Mesenchymal stem cell (in vitro differentiated cells and primary cell): ENCODE measurements around the gene PTEN.
A peak's percentile ranks its signal among the peaks of the same experiment; 100 is the strongest.

Experiments
- DNase-seq: peaks from one replicate; pipeline ENCODE4 v3.0.0-alpha.2; 2013
- H2AFZ ChIP-seq: one replicate; pipeline ENCODE4 v1.6.1; 2013; ENCODE audit warnings: low read depth, mild to moderate bottlenecking, control low read depth, inconsistent platforms, low read length, moderate library complexity
- H2AK5ac ChIP-seq: 2 replicates; pipeline ENCODE4 v1.6.1; 2013; ENCODE audit warnings: low read length, moderate library complexity, mild to moderate bottlenecking, inconsistent platforms; ENCODE audit not compliant: severe bottlenecking
- H2BK120ac ChIP-seq: one replicate; pipeline ENCODE4 v1.6.1; 2013; ENCODE audit warnings: low read depth, mild to moderate bottlenecking, inconsistent platforms, low read length, moderate library complexity
- H2BK12ac ChIP-seq, 2 experiments: one replicate each; pipeline ENCODE4 v1.6.1; 2013; ENCODE audit warnings: inconsistent platforms in 2 of 2, low read length in 2 of 2, mild to moderate bottlenecking in 2 of 2, moderate library complexity in 2 of 2, control low read depth in 1 of 2
- H2BK15ac ChIP-seq: one replicate; pipeline ENCODE4 v1.6.1; 2013; ENCODE audit warnings: mild to moderate bottlenecking, low read depth, inconsistent platforms; ENCODE audit not compliant: poor library complexity, severe bottlenecking
- H2BK5ac ChIP-seq: 2 replicates; pipeline ENCODE4 v1.6.1; 2013; ENCODE audit warnings: low read depth, mild to moderate bottlenecking, low read length, control low read depth, inconsistent platforms; ENCODE audit not compliant: poor library complexity, severe bottlenecking
- H3K14ac ChIP-seq, 2 experiments: one replicate each; pipeline ENCODE4 v1.6.1; 2013; ENCODE audit warnings: inconsistent platforms in 2 of 2, low read length in 2 of 2, control low read depth in 1 of 2, mild to moderate bottlenecking in 1 of 2, moderate library complexity in 1 of 2
- H3K18ac ChIP-seq, 2 experiments: one replicate each; pipeline ENCODE4 v1.6.1; 2013; ENCODE audit warnings: inconsistent platforms in 2 of 2, low read length in 2 of 2, control low read depth in 1 of 2, low read depth in 1 of 2, mild to moderate bottlenecking in 1 of 2
- H3K23ac ChIP-seq, 2 experiments: one replicate each; pipeline ENCODE4 v1.6.1; 2013; ENCODE audit warnings: inconsistent platforms in 2 of 2, low read length in 2 of 2, mild to moderate bottlenecking in 2 of 2, moderate library complexity in 2 of 2, control low read depth in 1 of 2
- H3K27ac ChIP-seq: 2 replicates; pipeline ENCODE4 v1.5.1; 2013; ENCODE audit warnings: mild to moderate bottlenecking, moderate library complexity, low read length, control low read depth, inconsistent platforms; ENCODE audit not compliant: poor library complexity, severe bottlenecking
- H3K27me3 ChIP-seq, 2 experiments: 2 replicates each; pipeline versions ENCODE4 v1.6.1 to v1.7.0; 2013; ENCODE audit warnings: low read length in 2 of 2, mild to moderate bottlenecking in 2 of 2, moderate library complexity in 2 of 2, control low read depth in 1 of 2, inconsistent platforms in 1 of 2; ENCODE audit not compliant: control insufficient read depth in 1 of 2, insufficient read depth in 1 of 2
- H3K36me3 ChIP-seq, 2 experiments: 2 replicates each; pipeline versions ENCODE4 v1.6.1 to v1.7.0; 2013; ENCODE audit warnings: low read length in 2 of 2, control low read depth in 1 of 2, inconsistent platforms in 1 of 2, low read depth in 1 of 2, mild to moderate bottlenecking in 1 of 2; ENCODE audit not compliant: insufficient read depth in 2 of 2, control insufficient read depth in 1 of 2
- H3K4ac ChIP-seq, 2 experiments: one replicate each; pipeline ENCODE4 v1.6.1; 2013; ENCODE audit warnings: inconsistent platforms in 2 of 2, low read length in 2 of 2, mild to moderate bottlenecking in 2 of 2, moderate library complexity in 2 of 2, control low read depth in 1 of 2, low read depth in 1 of 2
- H3K4me1 ChIP-seq: 2 replicates; pipeline ENCODE4 v1.6.1; 2013; ENCODE audit warnings: low read depth, low read length, control low read depth; ENCODE audit not compliant: control insufficient read depth, insufficient read depth
- H3K4me2 ChIP-seq: 2 replicates; pipeline ENCODE4 v1.6.1; 2013; ENCODE audit warnings: low read length, mild to moderate bottlenecking, inconsistent platforms; ENCODE audit not compliant: poor library complexity, severe bottlenecking
- H3K4me3 ChIP-seq, 2 experiments: 2 replicates each; pipeline versions ENCODE4 v1.5.1 to v1.7.0; 2013; ENCODE audit warnings: low read length in 2 of 2, mild to moderate bottlenecking in 2 of 2, control low read depth in 1 of 2, low read depth in 1 of 2; ENCODE audit not compliant: insufficient read depth in 1 of 2
- H3K79me1 ChIP-seq: replicated peaks from 2 replicates; pipeline ENCODE4 v1.6.1; 2013; ENCODE audit warnings: mild to moderate bottlenecking, control low read depth, low read length, inconsistent platforms; ENCODE audit not compliant: poor library complexity, severe bottlenecking
- H3K9ac ChIP-seq: 2 replicates; pipeline ENCODE4 v1.7.0; 2013; ENCODE audit warnings: mild to moderate bottlenecking, low read length, moderate library complexity
- H3K9me3 ChIP-seq: 2 replicates; pipeline ENCODE4 v1.7.0; 2013; ENCODE audit warnings: mild to moderate bottlenecking, low read length; ENCODE audit not compliant: control insufficient read depth
- H4K8ac ChIP-seq: one replicate; pipeline ENCODE4 v1.6.1; 2013; ENCODE audit warnings: inconsistent platforms, mild to moderate bottlenecking, low read length, moderate library complexity
- H4K91ac ChIP-seq: one replicate; pipeline ENCODE4 v1.6.1; 2013; ENCODE audit warnings: mild to moderate bottlenecking, low read length, inconsistent platforms
- WGBS: methylation state at CpG from one replicate; pipeline ENCODE4 v1.1.7; 2013; ENCODE audit warnings: mixed read lengths; 5-methylcytosine and 5-hydroxymethylcytosine counted together

The PTEN gene

GRCh38 chr10:87837445-87837844 lies 26.0 kb upstream of the PTEN start:
- no peaks in the 10 kb centered on the region for H3K79me1 ChIP-seq
- no peak overlapping the region for H2AK5ac ChIP-seq
- H3K9me3 ChIP-seq = no peaks in the 10 kb centered on the region
- H4K8ac ChIP-seq = no peak overlapping the region
- H3K4me1 ChIP-seq = peaks cover 1% of the 10 kb centered on the region
- no peak overlapping the region for H3K23ac ChIP-seq
- no peak overlapping the region for H2BK120ac ChIP-seq
- H3K27ac ChIP-seq = no peak overlapping the region
- no peak overlapping the region for H2BK15ac ChIP-seq
- no peak overlapping the region for H3K4ac ChIP-seq
- no peak overlapping the region for H2BK12ac ChIP-seq
- H4K91ac ChIP-seq = no peak overlapping the region
- no peak overlapping the region for H3K9ac ChIP-seq
- H3K4me2 ChIP-seq = no peak overlapping the region
- no peak overlapping the region for H3K14ac ChIP-seq
- H2AFZ ChIP-seq = no peak overlapping the region
- no peak overlapping the region for H3K18ac ChIP-seq
- H3K4me3 ChIP-seq = no peak overlapping the region
- H3K36me3 ChIP-seq = no peaks in the 10 kb centered on the region
- H3K27me3 ChIP-seq = no peaks in the 10 kb centered on the region
- H2BK5ac ChIP-seq = no peak overlapping the region
- DNase-seq = no peak

DNA sequence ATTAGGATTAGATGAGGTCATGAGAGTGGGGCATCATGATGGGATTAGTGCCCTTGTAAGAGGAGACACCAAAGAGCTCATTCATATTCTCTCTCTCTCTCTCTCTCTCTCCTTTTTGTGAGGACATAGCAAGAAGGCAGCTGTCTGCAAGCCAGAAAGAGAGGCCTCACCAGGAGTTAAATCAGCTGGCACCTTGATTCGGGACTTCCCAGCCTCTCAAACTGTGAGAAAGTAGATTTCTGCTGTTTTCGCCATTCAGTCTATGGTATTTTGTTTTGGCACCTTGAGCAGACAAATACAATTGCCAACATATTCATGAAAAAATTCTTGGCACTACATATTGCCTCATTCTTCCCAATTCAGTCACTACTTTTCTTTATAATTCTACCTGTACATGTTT lies 24.8 kb upstream of the PTEN start:
- no peak overlapping the region for H4K8ac ChIP-seq
- no peak overlapping the region for H3K4me3 ChIP-seq
- H3K4me1 ChIP-seq = peaks cover 3% of the 10 kb centered on the region
- H3K9ac ChIP-seq = no peak overlapping the region
- no peaks in the 10 kb centered on the region for H3K36me3 ChIP-seq
- no peak overlapping the region for H3K27ac ChIP-seq
- H2BK120ac ChIP-seq = no peak overlapping the region
- no peak overlapping the region for H4K91ac ChIP-seq
- no peaks in the 10 kb centered on the region for H3K9me3 ChIP-seq
- H2BK5ac ChIP-seq = no peak overlapping the region
- no peak overlapping the region for H3K4me2 ChIP-seq
- no peak overlapping the region for H3K18ac ChIP-seq
- H3K14ac ChIP-seq = no peak overlapping the region
- H2AFZ ChIP-seq = no peak overlapping the region
- H2BK15ac ChIP-seq = no peak overlapping the region
- no peak overlapping the region for H3K4ac ChIP-seq
- DNase-seq = no peak
- H2AK5ac ChIP-seq = no peak overlapping the region
- no peaks in the 10 kb centered on the region for H3K79me1 ChIP-seq
- no peaks in the 10 kb centered on the region for H3K27me3 ChIP-seq
- H3K23ac ChIP-seq = no peak overlapping the region
- no peak overlapping the region for H2BK12ac ChIP-seq
- 97% methylated on average over 2 of the region's 2 CpGs for WGBS

GRCh38 chr10:87841186-87841585 lies 22.2 kb upstream of the PTEN start:
- H2AK5ac ChIP-seq = no peak overlapping the region

GRCh38 chr10:87842220-87842641 lies 21.2 kb upstream of the PTEN start:
- Histone ChIP-seq H2BK120ac (peak overlapping the region; percentile 82), H3K4me1 (peaks cover 3% of the 10 kb centered on the region), H3K9me3 (no peaks in the 10 kb centered on the region), H3K27ac (peak overlapping the region; percentile 81), H3K4me2 (no peak overlapping the region), H3K4me3 (no peak overlapping the region), H3K18ac (peak overlapping the region; percentile 64 to 88), H3K79me1 (peaks cover 2% of the 10 kb centered on the region), H3K4ac (peak overlapping the region; percentile 57 to 95), H4K91ac (peak overlapping the region; percentile 91), H4K8ac (peak overlapping the region; percentile 78), H2AK5ac (peak overlapping the region; percentile 86), H2AFZ (no peak overlapping the region), H3K36me3 (no peaks in the 10 kb centered on the region), H3K9ac (peak overlapping the region; percentile 81), H2BK15ac (no peak overlapping the region), H3K23ac (no peak overlapping the region), H2BK12ac (peak overlapping the region; percentile 69 to 96), H3K14ac (peak overlapping the region in 1 of 2 experiments; percentile 48), H2BK5ac (no peak overlapping the region), H3K27me3 (no peaks in the 10 kb centered on the region)
- WGBS = no CpG with 5 or more reads among the region's 1 CpG
- DNase-seq = no peak

More at GRCh38 chr10:87841186-87841585, 22.2 kb upstream of the PTEN start:
- Histone ChIP-seq H3K36me3 (no peaks in the 10 kb centered on the region), H4K91ac (no peak overlapping the region), H3K4me1 (peaks cover 3% of the 10 kb centered on the region), H3K27ac (no peak overlapping the region), H2BK120ac (no peak overlapping the region), H3K23ac (no peak overlapping the region), H4K8ac (no peak overlapping the region), H3K79me1 (peaks cover 2% of the 10 kb centered on the region), H3K4me2 (no peak overlapping the region), H2BK5ac (no peak overlapping the region), H3K4me3 (no peak overlapping the region), H3K14ac (no peak overlapping the region), H3K18ac (no peak overlapping the region), H2AFZ (no peak overlapping the region), H2BK15ac (no peak overlapping the region), H2BK12ac (no peak overlapping the region), H3K27me3 (no peaks in the 10 kb centered on the region), H3K4ac (no peak overlapping the region), H3K9ac (no peak overlapping the region), H3K9me3 (no peaks in the 10 kb centered on the region)
- WGBS = 100% methylated on average over 2 of the region's 3 CpGs
- DNase-seq = no peak
